ENCODE results near the gene UBXN7. TPM values are rescaled to one million over a fixed set of nuclear protein-coding genes. Genes with fewer than 3 reads are reported as not detected.

The UBXN7 gene
- polyA plus RNA-seq, 1 of the 3 experiments (the other 2 are of a cell fraction), result 6.4 TPM

- Histone ChIP-seq H2AFZ (ENCODE audit: low read depth) (no peak overlapping the region), H3K4me2 (no peak overlapping the region), H3K79me2 (ENCODE audit: insufficient read depth) (peaks cover 17% of the 10 kb centered on the region), H3K9ac (no peak overlapping the region), H3K27ac (ENCODE audit: low read depth in 2 of 2, low read length in 1 of 2) (no peak overlapping the region), H3K4me1 (ENCODE audit: control insufficient read depth in 1 of 2, insufficient read depth in 2 of 2, low read depth in 1 of 2, low read length in 1 of 2) (no peaks in the 10 kb centered on the region), H4K20me1 (ENCODE audit: insufficient read depth) (no peaks in the 10 kb centered on the region), H3K9me3 (no peaks in the 10 kb centered on the region), H3K36me3 (replicated peaks in 1 of 2; ENCODE audit: control insufficient read depth in 1 of 2, insufficient read depth in 2 of 2, low read length in 1 of 2) (peaks cover 33 to 44% of the 10 kb centered on the region in 2 experiments), H3F3A (replicated peaks; ENCODE audit: insufficient read depth) (no peaks in the 10 kb centered on the region), H3K9me2 (no peaks in the 10 kb centered on the region), H3K27me3 (ENCODE audit: insufficient read depth) (no peaks in the 10 kb centered on the region), H3K4me3 (ENCODE audit: low read depth in 2 of 2, low read length in 1 of 2) (no peak overlapping the region)
- no peak for TF ChIP-seq SMC3 (IDR thresholded peaks at IDR 0.05; ENCODE audit: low read depth, low read length)
- TF ChIP-seq RAD21 (IDR thresholded peaks at IDR 0.05; ENCODE audit: low read length), result no peak
- TF ChIP-seq PBX3 (IDR thresholded peaks at IDR 0.05), result no peak
- TF ChIP-seq EP300 (IDR thresholded peaks at IDR 0.05; ENCODE audit: borderline replicate concordance in 1 of 2, low read depth in 1 of 2, low read length in 1 of 2), result no peak
- no peak for TF ChIP-seq YY1 (IDR thresholded peaks at IDR 0.05; ENCODE audit: low read depth)
- TF ChIP-seq REST (IDR thresholded peaks at IDR 0.05; ENCODE audit: low read depth, low read length), result no peak
- TF ChIP-seq NFIC (IDR thresholded peaks at IDR 0.05; ENCODE audit: borderline replicate concordance), result no peak
- TF ChIP-seq FOXJ3 (CRISPR knock-in tag; IDR thresholded peaks at IDR 0.05), result no peak
- TF ChIP-seq ELF1 (IDR thresholded peaks at IDR 0.05), result no peak
- no peak for TF ChIP-seq ZBTB33 (IDR thresholded peaks at IDR 0.05; ENCODE audit: borderline replicate concordance, low read depth)
- no peak for TF ChIP-seq TEAD4 (IDR thresholded peaks at IDR 0.05; ENCODE audit: borderline replicate concordance, insufficient read depth)
- TF ChIP-seq RFX5 (IDR thresholded peaks at IDR 0.05; ENCODE audit: low read length), result no peak
- no peak for TF ChIP-seq JUND (IDR thresholded peaks at IDR 0.05)
- TF ChIP-seq FOSL2 (IDR thresholded peaks at IDR 0.05; ENCODE audit: borderline replicate concordance, low read depth), result no peak
- TF ChIP-seq GATA2 (CRISPR knock-in tag; IDR thresholded peaks at IDR 0.05), result no peak
- TF ChIP-seq GABPA (IDR thresholded peaks at IDR 0.05; ENCODE audit: low read depth), result no peak
- TF ChIP-seq FOXM1 (IDR thresholded peaks at IDR 0.05; ENCODE audit: low read depth), result no peak
- ChIA-PET CTCF (interaction anchor here (0.7 kb wide), 1 partner anchor 8 kb away, joined by 3 read pairs; no protein-coding TSS in a partner anchor), POLR2A (no interaction called here)
- WGBS (ENCODE audit: low lambda C conversion rate), result 87% methylated on average over 3 of the region's 3 CpGs
- no peak for DNase-seq
Observed at GRCh38 chr3:196390116-196390515, 42.1 kb downstream of the UBXN7 start.

Data from SK-N-SH (cell line).